ENCODE measurements around the gene DUSP14.
"Not testable (repeated sequence)": the region's sequence is repeated elsewhere in the genome, so short reads cannot be mapped to it uniquely, and the experiment has no call there.

Gene DUSP14

DNA sequence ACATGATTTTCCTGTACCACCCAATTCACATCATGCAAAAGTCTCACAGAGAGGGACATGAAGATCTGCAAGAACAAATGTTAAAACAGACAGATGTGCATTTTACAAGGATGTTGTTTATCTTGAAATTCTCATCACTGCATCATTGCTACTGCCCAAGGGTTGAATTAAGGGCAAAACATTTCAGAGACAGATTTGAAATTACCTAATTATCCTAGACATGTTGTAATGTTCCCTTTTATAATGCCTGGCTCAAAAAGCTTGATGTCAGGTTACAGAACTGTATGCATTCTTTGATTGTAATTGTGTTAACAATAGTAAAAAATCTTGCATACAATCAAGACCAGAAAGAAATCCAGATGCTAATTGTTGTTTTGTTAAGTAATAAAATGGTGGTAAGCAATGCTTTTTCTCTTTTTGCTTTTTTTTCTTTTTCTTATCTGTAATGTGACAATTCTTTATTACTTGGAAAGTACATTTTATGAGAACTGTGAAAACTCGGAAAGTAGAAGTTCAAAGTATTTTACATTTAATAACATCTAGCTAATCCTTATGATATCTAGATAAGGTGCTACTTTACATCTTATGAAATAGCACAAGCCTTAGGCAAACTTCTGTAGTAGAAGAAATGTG, 3.6 kb upstream of the DUSP14 start:
- DNase-seq (ENCODE audit: low read depth in 2 of 2), result no peak

DNA sequence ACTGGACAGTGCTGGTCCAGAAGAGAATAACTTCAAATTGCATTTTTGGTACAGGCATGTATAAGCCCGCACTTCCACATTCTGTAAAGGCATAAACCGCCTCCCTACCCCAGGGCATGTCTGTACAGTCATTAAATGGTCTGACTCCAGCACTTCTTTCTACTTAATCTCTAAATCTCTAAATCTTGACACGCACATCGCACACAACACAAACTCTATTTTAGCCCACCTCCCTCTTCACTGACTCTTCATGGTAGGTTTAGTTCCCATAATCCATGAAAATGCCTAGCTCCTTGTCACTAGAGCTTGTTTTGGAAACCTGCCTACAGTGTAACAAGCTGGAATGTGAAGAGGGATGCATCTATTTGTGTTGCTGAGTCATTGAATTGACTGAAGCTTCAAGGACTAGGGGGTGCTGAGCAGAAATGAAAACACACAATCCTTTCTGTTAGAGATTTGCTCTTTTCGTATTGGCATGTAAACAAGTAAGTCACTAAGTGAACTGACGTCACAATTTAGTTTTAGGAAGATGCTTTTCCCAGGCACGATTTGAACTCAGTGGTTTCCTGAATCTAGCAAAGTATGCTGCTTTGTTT, 1.6 kb upstream of the DUSP14 start:
- DNase-seq (ENCODE audit: low read depth in 2 of 2), result no peak

DNA sequence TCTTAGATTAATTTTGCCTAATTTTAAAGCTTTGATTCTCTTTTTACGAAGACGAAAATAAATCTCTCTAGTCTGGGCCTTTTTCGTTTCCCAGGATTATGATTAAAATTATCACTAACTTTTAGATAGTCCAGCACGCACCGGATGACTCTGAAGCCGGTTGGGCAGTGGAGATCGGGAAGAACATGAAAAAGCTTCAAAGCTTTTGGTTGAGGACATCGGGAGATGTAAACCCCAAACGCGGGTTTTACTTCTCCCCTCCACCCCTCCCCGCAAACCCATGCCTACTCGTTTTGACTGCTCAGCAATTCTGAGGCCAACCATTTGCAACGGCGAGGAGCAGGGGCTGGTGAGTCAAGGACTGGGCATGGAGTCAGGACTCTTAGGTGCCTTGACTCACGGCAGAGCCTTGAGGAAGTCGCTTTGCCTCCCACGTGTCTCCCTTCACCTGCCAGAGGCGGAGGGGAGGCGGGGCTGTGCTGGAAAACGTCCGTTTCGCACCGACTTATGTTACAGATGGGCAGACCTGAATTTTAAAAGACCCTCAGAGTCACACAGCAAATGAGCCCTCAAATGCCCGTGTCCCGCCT, 989 bp upstream of the DUSP14 start:
- peak; percentile 20 to 46 for DNase-seq (ENCODE audit: low read depth in 2 of 2)

DNA sequence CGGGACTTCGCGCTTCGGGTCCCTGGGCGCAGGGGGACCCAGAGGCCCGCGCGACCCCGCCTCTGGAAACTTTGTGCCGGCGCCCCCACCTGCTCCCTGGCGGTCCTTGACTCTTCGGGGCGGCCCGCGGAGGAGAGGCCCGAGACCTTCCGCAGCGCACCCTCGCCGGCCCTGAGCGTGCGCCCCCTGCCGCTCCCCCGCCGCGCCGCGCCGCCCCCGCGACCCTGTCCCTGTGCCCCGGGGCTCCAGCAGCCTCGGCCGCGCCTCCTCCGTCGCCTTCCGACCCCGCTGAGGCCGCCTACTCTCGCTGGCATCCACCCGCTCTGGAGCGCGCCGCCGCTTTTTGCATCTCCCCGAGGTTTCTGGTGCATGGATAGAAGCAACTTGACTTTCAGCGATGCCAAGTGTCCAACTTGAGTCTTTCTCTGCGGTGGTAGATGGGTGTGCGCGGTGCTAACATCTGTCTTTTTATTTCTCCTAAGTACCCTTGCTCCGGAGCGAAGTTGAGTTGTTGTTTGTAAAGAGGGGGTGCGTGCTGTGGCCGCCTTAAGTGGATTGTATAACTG, 414 bp downstream of the DUSP14 start:
- peak; percentile 65 for DNase-seq (ENCODE audit: low read depth in 2 of 2)

DNA sequence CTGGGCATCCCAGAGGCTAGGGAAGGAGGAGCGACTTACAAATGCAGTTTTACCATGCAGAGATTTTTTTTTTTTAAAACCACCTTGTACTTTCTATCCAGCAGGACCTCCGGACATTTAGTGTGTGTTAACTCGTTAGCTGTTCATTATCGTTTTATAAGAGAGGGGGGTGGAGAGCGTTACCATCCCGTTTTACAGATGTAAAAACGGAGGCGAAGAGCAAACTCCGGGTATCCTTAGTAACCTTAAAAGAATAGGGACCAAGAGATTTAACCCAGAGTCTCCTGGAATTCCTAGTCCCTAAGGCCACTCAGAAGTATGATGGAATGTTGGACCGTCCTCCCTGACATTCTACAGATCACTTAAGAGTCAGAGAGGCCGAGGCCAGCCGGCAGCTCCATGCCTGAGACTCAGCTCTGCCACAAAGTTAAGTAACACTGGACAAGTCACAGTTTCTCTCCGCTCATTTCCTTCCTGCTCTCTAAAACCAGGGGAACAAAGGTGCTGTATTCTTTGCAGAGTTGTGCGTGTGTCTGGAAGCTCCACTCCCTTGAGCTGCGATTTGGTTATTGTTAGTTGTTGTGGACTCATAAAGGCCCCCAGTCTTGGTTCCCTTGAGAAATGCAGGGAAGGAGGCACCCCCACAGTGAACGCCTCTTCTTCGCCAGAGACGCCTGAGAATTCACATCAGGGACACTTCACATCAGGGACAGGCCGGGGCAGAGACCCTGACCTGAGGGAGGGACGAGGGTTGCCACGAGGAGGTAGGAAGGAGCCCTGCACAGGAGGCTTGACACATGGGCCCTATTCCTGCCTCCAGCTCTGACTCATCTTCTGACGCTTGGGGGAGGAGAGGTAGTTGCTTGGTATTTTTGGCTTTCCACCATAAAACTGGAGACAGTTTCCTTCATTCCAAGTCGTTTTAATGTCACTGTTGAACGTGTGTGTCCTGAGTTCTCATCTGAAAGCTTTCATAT, 1.2 kb downstream of the DUSP14 start:
- DNase-seq (ENCODE audit: low read depth in 2 of 2), result peak in 1 of 2 donors; percentile 6

DNA sequence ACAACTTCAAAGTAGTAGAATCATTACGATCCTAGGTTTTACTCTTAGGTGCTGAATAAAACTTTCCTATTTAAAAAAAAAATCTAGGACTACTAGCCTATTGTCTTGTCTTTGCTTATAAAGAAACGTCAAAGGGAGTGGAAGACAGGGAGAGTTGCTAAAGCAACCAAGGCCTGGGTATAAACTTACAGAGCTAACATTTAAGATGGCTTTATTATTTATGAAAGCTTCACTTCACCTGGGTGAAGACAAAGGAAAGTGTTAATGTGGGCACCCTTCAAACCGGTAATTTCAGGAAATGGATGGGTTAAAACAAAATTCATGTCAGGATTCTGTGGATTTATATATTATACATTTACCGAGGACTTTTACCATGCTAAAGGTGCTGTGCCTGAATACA, 2.5 kb downstream of the DUSP14 start:
- no peak for DNase-seq (ENCODE audit: low read depth in 2 of 2)

DNA sequence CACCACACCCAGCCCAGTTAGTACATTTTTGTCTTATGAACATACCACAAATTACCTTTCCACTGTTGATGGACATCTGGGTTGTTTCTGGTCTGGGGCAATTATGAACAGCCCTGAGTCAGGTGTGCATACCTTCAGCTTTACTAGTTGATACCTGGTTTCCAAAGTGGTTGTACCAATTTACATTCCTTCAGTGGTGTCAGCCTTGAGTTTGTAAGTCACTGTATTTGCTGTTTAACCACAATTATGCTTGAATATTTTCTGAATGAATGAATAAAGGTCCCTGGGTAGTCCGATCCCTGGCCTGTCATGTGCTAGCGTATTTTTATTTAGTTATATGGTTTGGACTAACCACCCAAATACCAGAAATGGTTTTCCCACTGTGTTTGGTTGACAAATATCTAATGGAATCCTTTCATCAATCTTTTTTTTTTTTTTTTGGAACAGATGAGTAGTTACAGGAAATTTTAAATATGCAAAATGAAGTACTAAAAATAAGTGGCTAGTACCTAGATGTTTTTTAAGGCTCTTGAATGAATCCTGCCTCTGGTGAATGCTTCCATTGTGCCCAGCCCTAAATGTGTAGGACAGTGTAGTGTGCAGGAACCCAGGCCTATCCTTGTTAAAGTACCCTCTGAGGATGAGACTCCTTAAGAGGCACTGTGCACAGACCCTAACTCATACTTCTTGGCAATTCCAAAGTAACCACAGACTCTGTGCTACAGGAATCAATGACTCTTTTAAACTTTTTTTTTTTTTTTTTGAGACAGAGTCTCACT, 3.7 kb downstream of the DUSP14 start:
- no peak for DNase-seq (ENCODE audit: low read depth in 2 of 2)

DNA sequence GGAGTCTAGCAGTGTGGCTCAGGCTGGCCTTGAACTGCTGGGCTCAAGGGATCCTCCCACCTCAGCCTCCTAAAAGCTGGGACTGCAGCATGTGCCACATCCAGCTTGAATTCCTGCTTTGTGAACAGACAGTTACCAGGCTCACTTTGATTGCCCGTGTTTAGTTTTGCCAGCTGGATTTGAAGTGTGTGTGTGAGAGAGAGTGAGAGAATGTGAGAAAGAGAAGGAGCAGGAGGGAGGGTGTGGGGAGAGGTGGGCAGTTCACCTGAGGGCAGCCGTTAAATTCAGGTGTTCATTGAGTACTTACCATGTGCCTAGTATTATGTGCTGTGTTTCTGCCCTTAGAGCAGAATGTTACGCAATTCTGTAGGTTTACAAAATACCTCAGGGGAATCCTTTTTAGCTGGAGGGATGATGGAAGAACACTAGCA, 4.7 kb downstream of the DUSP14 start:
- DNase-seq (ENCODE audit: low read depth in 2 of 2), result no peak

DNA sequence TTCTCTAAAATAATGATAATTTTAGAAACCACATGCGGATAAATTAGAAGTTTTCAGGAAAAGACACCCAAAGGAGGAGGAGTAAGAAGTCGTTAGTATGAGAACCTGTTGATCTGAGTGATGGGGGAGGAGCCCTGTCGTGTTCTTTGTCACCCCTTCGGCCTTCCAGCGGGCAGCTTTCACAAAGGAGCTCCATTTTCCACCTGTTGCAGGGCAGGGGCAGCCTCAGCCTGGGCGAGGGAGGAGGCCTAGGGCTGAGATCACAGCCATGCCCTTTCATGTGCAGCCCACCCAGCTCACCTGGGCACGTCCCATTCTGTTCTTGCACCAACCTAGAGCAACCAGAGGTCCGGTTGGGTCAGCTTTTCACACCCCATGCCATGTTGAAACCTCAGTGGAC, 5.3 kb downstream of the DUSP14 start:
- DNase-seq (ENCODE audit: low read depth in 2 of 2), result no peak

DNA sequence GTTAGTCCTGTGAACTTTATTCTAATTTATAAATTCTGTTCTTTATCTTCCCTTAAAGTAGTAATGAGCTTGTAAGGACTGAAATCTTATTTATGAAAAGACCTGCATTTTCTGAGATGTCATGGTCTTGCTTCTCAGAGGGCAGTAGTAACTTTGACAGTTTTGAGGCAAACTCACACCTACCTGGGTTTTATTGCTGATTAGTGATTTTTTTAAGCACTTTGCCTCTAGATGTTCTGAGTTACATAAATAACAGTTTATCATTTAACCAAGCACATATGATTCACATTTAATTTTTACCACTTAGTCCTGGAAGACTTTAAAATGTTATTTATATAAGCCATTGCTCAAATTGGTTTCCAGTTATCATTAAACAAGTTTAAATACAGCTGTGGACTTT, 10.7 kb downstream of the DUSP14 start:
- no peak for DNase-seq (ENCODE audit: low read depth in 2 of 2)

DNA sequence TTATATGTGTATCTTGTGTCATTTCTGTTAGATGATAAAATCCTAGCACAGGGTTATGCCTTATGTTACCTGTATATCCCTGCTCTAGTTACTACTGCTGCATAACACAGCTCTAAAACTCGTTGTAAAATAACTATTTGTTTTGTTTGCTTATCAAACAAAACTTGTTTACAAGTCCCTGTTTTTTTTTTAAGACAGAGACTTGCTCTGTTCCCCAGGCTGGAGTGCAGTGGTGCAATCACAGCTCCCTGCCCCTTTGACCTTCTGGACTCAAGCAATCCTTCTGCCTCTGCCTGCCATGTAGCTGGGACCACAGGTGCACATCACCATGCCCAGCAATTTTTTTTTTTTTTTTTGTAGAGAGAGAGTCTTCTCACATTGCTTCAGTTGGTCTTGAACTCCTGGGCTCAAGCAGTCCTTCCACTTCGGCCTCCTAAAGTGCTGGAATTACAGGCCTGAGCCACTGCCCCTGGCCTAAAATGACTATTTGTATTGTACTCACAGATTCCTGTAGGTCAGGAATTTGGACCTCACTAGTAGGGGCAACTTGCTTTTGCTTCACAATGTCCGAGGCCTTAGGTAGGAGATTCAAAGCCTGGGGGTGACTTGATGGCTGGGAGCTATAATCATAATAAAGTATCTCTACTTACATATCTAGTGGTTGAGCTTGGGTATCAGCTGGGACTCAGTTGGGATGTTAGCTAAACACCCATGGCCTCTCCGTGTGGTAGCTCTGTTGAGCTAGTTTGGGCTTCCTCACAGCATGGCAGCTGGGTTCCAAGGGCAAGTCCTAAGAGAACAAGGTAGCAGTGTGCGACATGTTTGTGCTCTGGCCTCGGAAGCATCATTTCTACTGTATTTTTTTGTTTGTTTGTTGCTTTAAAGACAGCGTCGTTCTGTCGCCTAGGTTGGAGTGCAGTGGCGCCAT, 12.6 kb downstream of the DUSP14 start:
- DNase-seq (ENCODE audit: low read depth in 2 of 2), result no peak

DNA sequence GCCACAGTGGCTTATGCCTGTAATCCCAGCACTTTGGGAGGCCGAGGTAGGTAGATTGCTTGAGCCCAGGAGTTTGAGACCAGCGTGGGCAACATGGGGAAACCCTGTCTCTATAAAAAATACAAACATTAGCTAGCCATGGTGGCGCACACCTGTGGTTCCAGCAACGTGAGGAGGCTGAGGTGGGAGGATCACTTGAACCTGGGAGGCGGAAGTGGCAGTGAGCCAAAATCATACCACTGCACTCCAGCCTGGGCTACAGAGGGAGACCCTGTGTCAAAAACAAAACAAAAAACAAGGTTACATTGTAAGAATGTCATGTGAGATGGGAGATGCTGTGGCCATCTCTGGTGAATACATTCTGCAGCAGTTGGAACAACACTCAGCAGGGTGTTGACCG, 13.5 kb downstream of the DUSP14 start:
- DNase-seq (ENCODE audit: low read depth in 2 of 2), result no peak

DNA sequence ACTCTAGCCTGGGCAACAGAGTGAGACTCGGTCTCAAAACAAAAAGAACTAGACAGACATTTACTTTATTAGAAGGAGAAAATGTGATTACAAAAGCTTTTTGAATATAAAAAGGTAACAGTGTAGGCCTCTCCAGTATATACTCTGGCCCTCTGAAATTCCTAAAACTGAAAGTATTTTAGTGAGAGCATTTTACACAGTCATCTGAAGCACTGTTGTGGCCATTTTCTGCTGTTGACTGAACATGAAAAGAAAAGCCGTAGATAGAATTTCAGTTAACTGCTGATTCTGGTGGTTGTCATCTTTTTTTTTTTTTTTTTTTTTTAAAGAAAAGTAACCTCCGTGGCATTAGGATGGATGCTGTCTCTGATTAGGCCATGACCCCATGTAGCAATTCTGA, 15.6 kb downstream of the DUSP14 start:
- DNase-seq (ENCODE audit: low read depth in 2 of 2), result no peak

DNA sequence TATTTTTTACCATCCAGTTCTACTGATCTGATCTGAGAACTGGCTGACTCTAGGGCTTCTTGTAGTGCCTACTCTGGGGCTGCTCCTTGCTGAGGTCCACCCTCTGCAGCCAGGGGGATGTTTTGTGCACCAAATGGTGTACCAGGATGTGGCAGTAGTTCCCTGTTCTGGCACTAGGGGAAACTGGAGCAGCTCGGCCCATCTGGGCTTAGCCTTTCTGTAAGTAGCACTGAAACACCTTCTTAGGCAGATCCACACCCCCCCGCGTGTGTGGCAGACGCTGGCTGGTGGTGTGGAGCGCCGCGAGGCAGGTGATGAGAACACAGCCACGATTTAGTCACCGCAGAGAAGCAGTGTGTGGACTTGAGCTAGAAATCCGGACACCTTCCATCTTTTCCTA, 17.0 kb downstream of the DUSP14 start:
- no peak for DNase-seq (ENCODE audit: low read depth in 2 of 2)

DNA sequence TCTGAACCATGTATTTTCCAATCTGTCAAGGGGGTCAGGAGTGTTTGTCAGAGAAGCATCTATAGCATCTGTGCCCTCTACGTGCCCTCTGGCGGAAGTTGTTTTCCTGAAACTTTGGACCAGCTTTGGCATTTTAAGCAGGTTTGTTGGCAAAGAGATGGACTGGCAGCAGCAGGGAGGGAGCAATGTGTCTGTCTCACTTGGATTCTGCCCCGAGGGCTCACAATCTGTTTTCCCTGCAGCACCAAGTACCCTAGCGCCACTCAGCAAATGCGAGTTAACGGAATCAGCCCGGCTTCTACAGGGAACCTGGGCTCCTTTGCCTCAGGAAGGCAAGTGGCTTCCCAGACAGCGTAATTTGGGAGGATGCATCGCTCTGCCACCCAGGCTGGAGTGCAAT, 17.4 kb downstream of the DUSP14 start:
- DNase-seq (ENCODE audit: low read depth in 2 of 2), result no peak

DNA sequence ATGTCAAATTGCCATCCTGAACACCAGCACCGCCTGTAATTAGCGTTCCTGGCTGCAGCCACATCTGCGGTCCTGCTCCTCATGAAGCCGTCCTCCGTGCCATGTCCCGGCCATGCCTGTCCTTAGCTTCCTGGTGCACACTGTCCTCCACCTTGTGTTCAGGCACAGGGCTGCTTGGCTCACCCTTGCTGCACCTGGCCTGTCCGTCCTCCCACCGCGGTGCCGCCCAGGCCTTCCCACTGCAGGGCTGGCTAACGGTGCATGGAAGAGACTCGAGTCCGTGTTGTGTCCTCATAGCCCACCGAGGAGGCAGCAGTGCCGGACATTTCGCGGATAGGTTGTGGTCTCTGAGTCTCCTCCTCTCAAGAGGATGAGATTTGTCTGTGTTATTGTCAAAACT, 20.4 kb downstream of the DUSP14 start:
- DNase-seq (ENCODE audit: low read depth in 2 of 2), result no peak

DNA sequence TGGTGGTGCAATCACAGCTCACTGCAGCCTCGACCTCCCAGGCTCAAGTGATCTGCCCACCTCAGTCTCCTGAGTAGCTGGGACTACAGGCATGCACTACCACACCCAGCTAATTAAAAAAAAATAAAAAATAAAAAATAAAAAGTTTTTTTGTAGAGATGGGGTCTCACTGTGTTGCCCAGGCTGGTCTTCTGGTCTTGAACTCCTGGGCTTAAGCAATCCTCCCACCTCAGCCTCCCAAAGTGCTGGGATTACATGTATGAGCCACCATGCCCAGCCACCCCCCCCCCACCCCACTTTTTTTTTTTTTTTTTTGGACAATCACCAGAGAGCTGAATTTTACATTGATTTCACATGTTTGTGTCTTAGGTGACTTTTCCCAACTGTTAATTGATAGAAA, 22.0 kb downstream of the DUSP14 start:
- not testable (repeated sequence) for DNase-seq (ENCODE audit: low read depth in 2 of 2)

DNA sequence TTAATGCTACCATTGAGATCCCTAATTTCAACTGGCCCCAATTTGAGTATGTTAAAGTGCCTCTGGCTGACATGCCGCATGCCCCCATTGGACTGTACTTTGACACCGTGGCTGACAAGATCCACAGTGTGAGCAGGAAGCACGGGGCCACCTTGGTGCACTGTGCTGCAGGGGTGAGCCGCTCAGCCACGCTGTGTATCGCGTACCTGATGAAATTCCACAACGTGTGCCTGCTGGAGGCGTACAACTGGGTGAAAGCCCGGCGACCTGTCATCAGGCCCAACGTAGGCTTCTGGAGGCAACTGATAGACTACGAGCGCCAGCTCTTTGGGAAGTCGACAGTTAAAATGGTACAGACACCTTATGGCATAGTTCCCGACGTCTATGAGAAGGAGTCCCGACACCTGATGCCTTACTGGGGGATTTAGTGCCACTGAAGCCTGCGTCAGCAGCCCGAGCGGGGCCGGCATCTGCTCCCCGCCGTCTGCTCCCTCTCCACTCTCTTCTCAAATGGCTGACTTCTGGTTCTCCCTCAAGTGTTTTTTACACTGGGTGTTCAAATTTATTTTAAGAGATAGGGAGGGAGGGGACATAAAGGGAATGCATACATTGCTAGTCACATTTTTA, 22.9 kb downstream of the DUSP14 start:
- no peak for DNase-seq (ENCODE audit: low read depth in 2 of 2)

DNA sequence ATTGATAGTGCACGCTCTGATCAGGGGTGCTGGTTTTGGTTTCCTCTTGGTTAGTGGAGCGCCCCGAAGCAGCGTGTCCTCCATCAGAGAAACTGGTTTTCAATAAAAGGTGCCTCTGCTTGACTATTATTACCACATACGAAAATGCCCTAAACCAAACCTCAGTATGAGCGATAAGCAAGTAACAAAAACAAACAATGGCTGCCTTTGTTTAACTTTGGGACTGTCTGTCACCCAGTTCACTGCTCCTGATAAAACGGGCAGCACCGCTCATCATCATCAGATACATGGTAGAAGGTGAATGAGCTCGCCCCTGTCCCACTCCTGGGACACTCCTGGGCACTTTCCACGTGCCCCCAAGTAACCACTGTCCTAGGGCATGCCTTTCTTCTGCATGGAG, 24.0 kb downstream of the DUSP14 start:
- DNase-seq (ENCODE audit: low read depth in 2 of 2), result no peak

DNA sequence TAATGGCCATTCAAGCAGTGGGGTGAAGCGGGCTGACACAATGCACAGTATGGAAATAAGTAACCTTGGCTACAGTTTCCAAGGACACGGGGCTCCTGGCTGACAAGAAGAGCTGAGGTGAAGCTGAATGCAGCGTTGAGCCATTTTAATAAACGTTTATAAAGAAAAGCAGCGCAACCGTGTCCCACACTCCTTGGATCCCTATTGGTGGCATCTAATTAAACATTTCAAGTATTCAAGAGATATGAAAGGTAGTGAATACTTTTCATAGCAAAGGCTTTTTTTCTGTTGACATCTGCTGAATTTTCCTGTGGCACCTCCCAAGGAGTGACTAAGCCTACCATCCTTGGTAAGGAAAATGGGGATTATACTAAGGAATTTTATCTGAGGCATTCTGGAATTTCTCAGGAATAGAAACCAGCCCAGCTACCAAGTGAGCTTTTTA, 26.5 kb downstream of the DUSP14 start:
- no peak for DNase-seq (ENCODE audit: low read depth in 2 of 2)

Measured in stimulated activated CD8-positive, alpha-beta memory T cell treated with anti-CD3 and anti-CD28 coated beads, Interleukin-2, amount 100 ng/mL, for 48 hours (primary cell).